ENCODE measurements around the gene WDR73. TPM values are rescaled to one million over a fixed set of nuclear protein-coding genes. Genes with fewer than 3 reads are reported as not detected.

WDR73 gene
- total and polyA plus RNA-seq, 10 of the 15 experiments (the other 5 are each of a cell fraction or from before 2014, with no cell fraction given): 4.4 to 25.6 (median 16.3) TPM

DNA sequence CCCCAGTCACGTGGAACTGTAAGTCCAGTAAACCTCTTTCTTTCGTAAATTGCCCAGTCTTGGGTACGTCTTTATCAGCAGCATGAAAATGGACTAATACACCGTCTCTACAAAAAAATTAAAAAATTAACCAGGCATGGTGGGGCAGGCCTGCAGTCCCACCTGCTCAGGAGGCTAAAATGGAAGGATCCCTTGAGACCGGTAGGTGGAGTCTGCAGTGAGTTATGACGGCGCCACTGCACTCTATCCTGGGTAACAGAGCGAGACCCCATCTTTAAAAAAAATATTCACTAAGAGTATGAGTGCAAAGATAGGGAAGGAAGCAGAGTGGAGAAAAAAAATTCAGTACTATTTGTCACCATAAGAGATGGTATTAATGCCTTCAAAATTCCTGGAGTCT lies 36.3 kb upstream of the WDR73 start (continued):
- no peak for TF ChIP-seq PRDM15 (CRISPR knock-in tag; IDR thresholded peaks at IDR 0.05)

GRCh38 chr15:84689858-84690257 lies 35.8 kb upstream of the WDR73 start:
- H3K27me3 ChIP-seq (replicated peaks in 1 of 2; ENCODE audit: control insufficient read depth in 2 of 2, insufficient read depth in 2 of 2, low read length in 1 of 2): no peaks in the 10 kb centered on the region
- DNase-seq (ENCODE audit: low read depth, low spot score) (no peak), ATAC-seq (no peak), FAIRE-seq (no peak)
- POLR2A ChIA-PET: no interaction called here
- in situ Hi-C loops (cut with MboI): no loop called here
- H2AFZ ChIP-seq (ENCODE audit: control insufficient read depth, low read depth, low read length): no peak overlapping the region
- peaks cover 4% of the 10 kb centered on the region; the same call in 1 of the 3 replicates for H3K9me3 ChIP-seq (replicated peaks; ENCODE audit: control insufficient read depth, insufficient read depth, low read length)
- intact Hi-C loops (cut with micrococcal nuclease; ENCODE audit: unreplicated experiment): no loop called here
- SMC1A ChIA-PET (ENCODE audit: uncharacterized antibody, unreplicated experiment): no interaction called here
- H4K20me1 ChIP-seq (ENCODE audit: control insufficient read depth, insufficient read depth): no peaks in the 10 kb centered on the region
- no peak overlapping the region for H3K27ac ChIP-seq (ENCODE audit: control insufficient read depth, insufficient read depth)
- H3K4me2 ChIP-seq (ENCODE audit: control insufficient read depth, insufficient read depth): no peak overlapping the region
- H3K9ac ChIP-seq (ENCODE audit: control insufficient read depth, insufficient read depth, low read length): no peak overlapping the region
- CTCF ChIA-PET: no interaction called here
- H3K4me1 ChIP-seq (ENCODE audit: control insufficient read depth, insufficient read depth, low read length): peaks cover 8% of the 10 kb centered on the region; the same call in 1 of the 2 replicates
- peaks cover 5 to 7% of the 10 kb centered on the region in 2 experiments; a peak in 3 of 4 replicates for H3K36me3 ChIP-seq (ENCODE audit: control insufficient read depth in 2 of 2, insufficient read depth in 2 of 2, low read length in 1 of 2)
- TF ChIP-seq NR2F1 (conservative IDR thresholded peaks at IDR 0.05) (no peak), POU2F2 (IDR thresholded peaks at IDR 0.05; ENCODE audit: borderline replicate concordance, low read depth, low read length) (no peak), NRF1 (conservative IDR thresholded peaks at IDR 0.05; ENCODE audit: low read depth, low read length) (no peak), BRCA1 (IDR thresholded peaks at IDR 0.05; ENCODE audit: low read depth, low read length) (no peak), FOS (IDR thresholded peaks at IDR 0.05; ENCODE audit: borderline replicate concordance, extremely low read depth, insufficient read length) (no peak), SMC3 (IDR thresholded peaks at IDR 0.05; ENCODE audit: borderline replicate concordance, low read length) (no peak)
- TF ChIP-seq, protein P1, sequence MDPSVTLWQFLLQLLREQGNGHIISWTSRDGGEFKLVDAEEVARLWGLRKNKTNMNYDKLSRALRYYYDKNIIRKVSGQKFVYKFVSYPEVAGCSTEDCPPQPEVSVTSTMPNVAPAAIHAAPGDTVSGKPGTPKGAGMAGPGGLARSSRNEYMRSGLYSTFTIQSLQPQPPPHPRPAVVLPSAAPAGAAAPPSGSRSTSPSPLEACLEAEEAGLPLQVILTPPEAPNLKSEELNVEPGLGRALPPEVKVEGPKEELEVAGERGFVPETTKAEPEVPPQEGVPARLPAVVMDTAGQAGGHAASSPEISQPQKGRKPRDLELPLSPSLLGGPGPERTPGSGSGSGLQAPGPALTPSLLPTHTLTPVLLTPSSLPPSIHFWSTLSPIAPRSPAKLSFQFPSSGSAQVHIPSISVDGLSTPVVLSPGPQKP (IDR thresholded peaks at IDR 0.05; ENCODE audit: low read depth, low read length): no peak
- TF ChIP-seq, protein P2, sequence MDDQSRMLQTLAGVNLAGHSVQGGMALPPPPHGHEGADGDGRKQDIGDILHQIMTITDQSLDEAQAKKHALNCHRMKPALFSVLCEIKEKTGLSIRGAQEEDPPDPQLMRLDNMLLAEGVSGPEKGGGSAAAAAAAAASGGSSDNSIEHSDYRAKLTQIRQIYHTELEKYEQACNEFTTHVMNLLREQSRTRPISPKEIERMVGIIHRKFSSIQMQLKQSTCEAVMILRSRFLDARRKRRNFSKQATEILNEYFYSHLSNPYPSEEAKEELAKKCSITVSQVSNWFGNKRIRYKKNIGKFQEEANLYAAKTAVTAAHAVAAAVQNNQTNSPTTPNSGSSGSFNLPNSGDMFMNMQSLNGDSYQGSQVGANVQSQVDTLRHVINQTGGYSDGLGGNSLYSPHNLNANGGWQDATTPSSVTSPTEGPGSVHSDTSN (IDR thresholded peaks at IDR 0.05; ENCODE audit: insufficient replicate concordance, low read depth, low read length): no peak
- no peak overlapping the region for H3K4me3 ChIP-seq
- 76% methylated on average over 4 of the region's 4 CpGs for WGBS (ENCODE audit: insufficient coverage, insufficient replicate concordance, low lambda C conversion rate, missing lambda C conversion rate)
- H3K79me2 ChIP-seq (ENCODE audit: control insufficient read depth, insufficient read depth, low read length): peaks cover 20% of the 10 kb centered on the region
- no TSS peak for BruUV-seq (replicated peaks)
- RAD21 ChIA-PET (ENCODE audit: unreplicated experiment): no interaction called here
